Lower leg skin (tissue), 3 donors: ENCODE data around the gene NOVA2.

Source experiments
- CTCF ChIP-seq, 3 donors: fragments of 450-650 bp; IDR thresholded peaks; one replicate each; pipeline ENCODE4 v1.5.1; 2016; ENCODE audit warnings: antibody characterized with exemption in 3 of 3, mild to moderate bottlenecking in 3 of 3, moderate library complexity in 2 of 3
- POLR2A ChIP-seq, 2 donors: fragments of 450-650 bp; IDR thresholded peaks; one replicate each; pipeline ENCODE4 v1.6.1; 2016 to 2017; ENCODE audit warnings: antibody characterized with exemption in 2 of 2, mild to moderate bottlenecking in 1 of 2, moderate library complexity in 1 of 2

- TF ChIP-seq CTCF (IDR thresholded peaks at IDR 0.05) (no peak), POLR2A (IDR thresholded peaks at IDR 0.05) (no peak)
These were observed 45.1 kb upstream of the NOVA2 start for GRCh38 chr19:46018729-46019251.
